Activated T-helper 1 cell treated with anti-CD3 and anti-CD28 coated beads, Interleukin-12 subunit alpha, Interleukin-12 subunit beta, Interleukin-2, Interleukin-4 antibody, amounts not matched to agents 30 ng/mL and 10 ng/mL and 1 ng/mL, durations not matched to agents 14 hours and 24 hours and 36 hours (primary cell): ENCODE measurements around the gene STING1. TPM values are rescaled to one million over a fixed set of nuclear protein-coding genes. Genes with fewer than 3 reads are reported as not detected.

Experiments
- DNase-seq: peaks from one replicate; pipeline ENCODE4 v3.0.0; 2021; ENCODE audit warnings: low spot score
- H3K27ac Mint-ChIP-seq: one replicate; pipeline ENCODE4 v1.8.0; 2021; ENCODE audit warnings: mild to moderate bottlenecking, mixed read lengths
- H3K27me3 Mint-ChIP-seq: one replicate; pipeline ENCODE4 v1.8.0; 2022; ENCODE audit warnings: mild to moderate bottlenecking, moderate library complexity, mixed read lengths; ENCODE audit not compliant: insufficient read depth
- H3K36me3 Mint-ChIP-seq: one replicate; pipeline ENCODE4 v1.8.0; 2021; ENCODE audit warnings: low read depth, mixed read lengths
- H3K4me1 Mint-ChIP-seq: one replicate; pipeline ENCODE4 v1.8.0; 2021; ENCODE audit warnings: low read depth, mixed read lengths
- H3K4me3 Mint-ChIP-seq: one replicate; pipeline ENCODE4 v1.8.0; 2021; ENCODE audit warnings: mild to moderate bottlenecking, moderate library complexity, mixed read lengths
- H3K9me3 Mint-ChIP-seq: one replicate; pipeline ENCODE4 v1.8.0; 2021; ENCODE audit warnings: mixed read lengths
- intact Hi-C: fragments of 100-400 bp; cut with micrococcal nuclease; formaldehyde crosslinking; loops from one replicate; pipeline ENCODE4 v1.15.1; 2024
- total RNA-seq: library from RNA; stranded (reverse); gene quantifications from 2 replicates; pipeline ENCODE4 v1.2.3, GENCODE V29; 2022

The STING1 gene
- total RNA-seq, 1 donor from 2014 or later: 213 TPM

DNA sequence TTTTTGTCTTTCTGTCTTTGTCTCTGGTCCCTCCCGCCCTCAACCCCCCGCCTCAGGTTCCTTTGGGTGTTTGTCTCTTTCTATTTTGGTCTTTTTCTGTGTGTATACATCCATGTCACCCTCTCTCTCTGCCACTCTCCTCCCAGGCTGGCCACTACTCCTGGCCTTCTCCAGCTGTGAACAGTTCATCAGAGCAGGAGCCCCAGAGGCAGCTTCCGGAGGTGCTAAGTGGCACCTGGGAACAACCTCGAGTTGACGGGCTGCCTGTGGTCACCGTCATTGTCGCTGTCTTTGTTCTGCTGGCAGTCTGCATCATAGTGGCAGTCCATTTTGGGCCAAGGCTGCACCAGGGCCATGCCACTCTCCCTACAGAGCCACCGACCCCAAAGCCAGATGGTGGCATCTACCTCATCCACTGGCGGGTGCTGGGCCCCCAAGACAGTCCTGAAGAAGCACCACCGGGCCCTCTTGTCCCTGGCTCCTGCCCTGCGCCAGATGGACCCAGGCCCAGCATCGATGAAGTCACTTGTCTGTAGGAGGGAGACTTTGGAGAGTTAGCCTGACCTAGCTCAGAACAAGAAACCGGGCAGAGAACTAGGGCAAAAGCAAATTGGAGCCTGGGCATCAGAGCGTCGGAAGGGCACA, 10.1 kb downstream of the STING1 start:
- no peak for DNase-seq
- no peaks in the 10 kb centered on the region for H3K27me3 Mint-ChIP-seq
- H3K36me3 Mint-ChIP-seq: peaks cover 22% of the 10 kb centered on the region
- intact Hi-C loops: no loop called here
- peaks cover 91% of the 10 kb centered on the region for H3K4me1 Mint-ChIP-seq
- no peaks in the 10 kb centered on the region for H3K9me3 Mint-ChIP-seq
- H3K4me3 Mint-ChIP-seq: peak overlapping the region; percentile 45
- H3K27ac Mint-ChIP-seq: peak overlapping the region; percentile 90

DNA sequence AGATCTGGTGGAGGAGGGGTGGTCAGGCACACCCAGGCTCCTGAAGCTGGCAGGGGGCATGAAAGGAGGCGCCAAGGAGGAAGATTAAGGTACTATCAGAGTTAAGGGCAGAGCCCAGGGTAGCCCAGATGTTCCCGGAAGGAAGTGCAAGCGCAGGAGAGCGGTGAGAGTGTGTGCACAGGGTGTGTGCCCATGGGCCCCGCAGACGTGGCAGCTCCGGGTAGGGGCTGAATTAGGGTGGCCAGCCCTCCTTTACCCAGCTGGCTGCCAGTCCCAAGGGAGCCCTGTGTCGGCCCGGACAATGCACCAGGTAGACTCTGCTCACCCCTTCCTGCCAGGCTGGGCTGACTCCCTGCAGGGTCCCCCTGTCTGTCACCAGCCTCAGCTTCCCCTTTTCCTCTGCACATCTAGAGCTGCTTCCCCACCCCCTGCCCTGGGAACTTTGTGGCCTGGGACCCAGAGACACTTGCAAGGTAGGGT, 11.7 kb downstream of the STING1 start, which contains the start of gene SMIM33:
Gene SMIM33, plus strand, starts transcription at position 184 of the 480 bp plus-strand sequence. Its CDS starts 118 bp downstream, at position 302.
- H3K36me3 Mint-ChIP-seq: peaks cover 13% of the 10 kb centered on the region
- H3K27ac Mint-ChIP-seq: peak within 1 kb of the TSS; percentile 95

DNA sequence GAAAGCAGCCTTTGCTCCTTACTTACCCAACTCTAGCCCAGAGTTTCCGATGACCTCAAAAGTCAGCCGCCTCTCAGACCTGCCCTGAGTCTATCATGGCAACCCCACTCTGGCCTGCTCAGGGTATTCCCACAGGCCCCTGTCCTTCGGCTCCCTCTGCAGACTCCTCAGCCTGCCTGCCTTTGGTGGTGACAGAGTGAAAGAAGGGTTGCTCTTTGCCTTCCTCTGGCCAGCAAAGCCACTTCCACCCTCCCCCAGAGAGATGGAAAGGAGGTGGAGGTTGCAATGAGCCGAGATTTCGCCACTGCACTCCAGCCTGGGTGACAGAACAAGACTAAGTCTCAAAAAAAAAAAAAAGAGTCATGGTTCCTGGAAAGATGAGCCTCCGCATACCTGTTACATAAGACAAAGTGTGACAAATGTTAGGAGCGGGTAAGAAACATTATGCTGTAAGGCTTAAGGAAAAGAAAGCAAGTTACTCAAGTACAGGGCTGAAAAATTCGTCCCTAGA, 14.1 kb downstream of the STING1 start:
- no peaks in the 10 kb centered on the region for H3K9me3 Mint-ChIP-seq
- peak overlapping the region; percentile 37 for H3K4me3 Mint-ChIP-seq
- H3K27ac Mint-ChIP-seq: peak overlapping the region; percentile 76
- H3K27me3 Mint-ChIP-seq: no peaks in the 10 kb centered on the region
- DNase-seq: no peak
- H3K4me1 Mint-ChIP-seq: peaks cover 55% of the 10 kb centered on the region
- intact Hi-C loops: loop anchor here (1.0 to 2.0 kb wide), 2 partner anchors 9 to 14 kb away; partner anchors contain the start of gene STING1
- H3K36me3 Mint-ChIP-seq: no peaks in the 10 kb centered on the region

More for the DNA sequence above, 11.7 kb downstream of the STING1 start, which contains the start of gene SMIM33:
- Mint-ChIP-seq H3K9me3 (no peaks in the 10 kb centered on the region), H3K27me3 (no peaks in the 10 kb centered on the region), H3K4me1 (peaks cover 79% of the 10 kb centered on the region), H3K4me3 (peak within 1 kb of the TSS; percentile 76)
- intact Hi-C loops: no loop called here
- no peak for DNase-seq

DNA sequence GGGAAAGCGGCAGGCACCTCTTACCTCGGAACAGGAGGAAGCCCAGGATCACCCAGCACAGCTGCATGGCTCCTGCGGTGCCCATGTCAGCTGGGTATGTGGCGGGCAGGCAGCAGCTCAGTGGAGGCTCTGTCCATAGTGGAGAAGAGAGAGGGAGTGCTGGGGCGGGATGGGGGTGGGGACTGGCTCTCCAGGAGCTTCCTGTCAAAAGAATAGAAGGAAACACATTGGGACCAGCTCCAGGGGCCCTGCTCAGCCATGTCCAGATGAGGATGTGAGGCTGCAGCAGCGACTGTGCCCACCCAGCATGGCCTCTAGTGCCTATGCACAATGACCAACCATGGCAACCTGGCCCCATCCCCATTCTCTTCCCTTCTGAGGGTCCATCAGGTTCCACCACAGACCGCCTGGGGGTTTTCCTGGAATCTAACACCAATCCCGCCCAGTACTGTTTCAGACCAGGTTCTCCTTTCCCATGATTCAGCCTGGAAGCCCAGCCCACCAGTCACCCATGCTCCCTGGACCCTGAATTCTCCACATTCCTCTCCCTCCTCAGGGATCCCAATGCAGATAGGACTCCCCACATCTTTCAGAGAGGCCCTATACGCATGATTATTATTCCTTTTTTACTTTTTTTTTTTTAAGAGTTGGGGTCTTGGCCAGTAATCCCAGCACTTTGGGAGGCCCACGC, 19.8 kb downstream of the STING1 start, which contains the start of gene ECSCR:
Gene ECSCR, minus strand, starts transcription at position 158 of the 691 bp plus-strand sequence. Its CDS starts 73 bp downstream, at position 85.
- no peaks in the 10 kb centered on the region for H3K27me3 Mint-ChIP-seq
- H3K27ac Mint-ChIP-seq: no peak within 1 kb of the TSS
- intact Hi-C loops: no loop called here
- DNase-seq: no peak
- no peaks in the 10 kb centered on the region for H3K9me3 Mint-ChIP-seq
- H3K4me1 Mint-ChIP-seq: peaks cover 38% of the 10 kb centered on the region
- H3K36me3 Mint-ChIP-seq: no peaks in the 10 kb centered on the region
- H3K4me3 Mint-ChIP-seq: peak within 1 kb of the TSS; percentile 19

DNA sequence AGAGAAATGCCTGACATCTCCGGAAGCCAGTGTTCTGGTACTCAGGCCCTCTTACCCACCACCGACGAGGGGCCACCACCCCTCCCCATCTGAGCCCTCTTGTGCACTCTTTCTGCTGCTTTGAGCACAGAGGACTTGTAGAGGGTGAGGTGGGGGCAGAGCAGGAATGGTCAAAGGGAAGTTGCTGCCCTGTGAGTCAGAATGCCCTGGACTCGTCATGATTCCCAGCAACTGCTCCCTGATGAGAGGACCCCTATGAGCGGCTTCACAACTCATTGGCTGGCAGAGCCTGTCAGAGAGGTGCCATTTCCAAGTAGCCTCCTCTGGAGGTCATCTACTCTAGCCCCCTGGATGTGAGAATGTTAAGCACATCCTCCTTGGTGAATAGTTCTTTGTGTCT, 20.9 kb downstream of the STING1 start:
- Mint-ChIP-seq H3K9me3 (no peaks in the 10 kb centered on the region), H3K4me3 (peak overlapping the region; percentile 19), H3K4me1 (peaks cover 48% of the 10 kb centered on the region), H3K36me3 (no peaks in the 10 kb centered on the region), H3K27me3 (no peaks in the 10 kb centered on the region), H3K27ac (no peak overlapping the region)
- intact Hi-C loops: no loop called here
- DNase-seq: no peak

DNA sequence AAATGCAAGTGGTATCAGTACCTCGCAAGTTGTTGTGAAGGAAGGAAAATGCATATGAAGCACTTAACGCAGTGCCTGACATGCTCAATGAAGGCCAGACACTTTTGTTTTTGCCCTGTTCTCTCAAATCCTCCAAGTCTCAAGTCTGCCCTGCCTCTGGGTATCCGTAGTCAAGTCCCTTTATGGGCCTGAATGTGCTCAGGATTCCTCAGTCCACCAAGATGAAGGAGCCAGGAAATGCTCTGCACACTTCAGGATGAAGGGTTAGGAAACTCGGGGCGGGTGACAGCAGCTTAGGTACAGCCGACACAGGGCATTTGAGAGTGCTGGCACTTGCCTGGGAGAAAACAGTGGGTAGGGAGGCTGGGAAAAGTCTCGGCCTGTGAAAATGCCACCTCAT, 21.4 kb downstream of the STING1 start:
- H3K27ac Mint-ChIP-seq: peak overlapping the region; percentile 74

DNA sequence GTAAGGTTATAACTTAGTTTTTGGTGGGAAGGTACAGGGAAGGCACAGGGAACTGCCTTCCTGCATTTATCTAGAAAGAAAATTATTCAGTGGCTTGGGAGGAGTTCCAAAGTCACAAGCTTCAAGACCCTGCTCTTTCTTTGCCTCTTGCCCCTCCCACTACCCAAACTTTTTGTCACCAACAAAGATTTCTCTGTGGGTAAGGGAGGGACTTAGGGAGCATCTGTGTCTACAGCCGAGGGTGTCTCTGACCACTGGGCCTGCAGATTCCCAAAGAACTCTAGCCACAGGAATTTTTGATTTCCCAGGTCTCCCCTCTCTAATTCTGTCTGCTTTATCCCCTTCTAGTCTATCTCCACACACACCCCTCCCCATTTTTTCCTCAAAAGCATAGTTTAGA, 22.1 kb downstream of the STING1 start:
- intact Hi-C loops: no loop called here
- peaks cover 56% of the 10 kb centered on the region for H3K4me1 Mint-ChIP-seq

More for the DNA sequence above, 21.4 kb downstream of the STING1 start:
- Mint-ChIP-seq H3K27me3 (no peaks in the 10 kb centered on the region), H3K4me3 (no peak overlapping the region), H3K4me1 (peaks cover 53% of the 10 kb centered on the region), H3K9me3 (no peaks in the 10 kb centered on the region), H3K36me3 (no peaks in the 10 kb centered on the region)
- intact Hi-C loops: no loop called here
- no peak for DNase-seq

DNA sequence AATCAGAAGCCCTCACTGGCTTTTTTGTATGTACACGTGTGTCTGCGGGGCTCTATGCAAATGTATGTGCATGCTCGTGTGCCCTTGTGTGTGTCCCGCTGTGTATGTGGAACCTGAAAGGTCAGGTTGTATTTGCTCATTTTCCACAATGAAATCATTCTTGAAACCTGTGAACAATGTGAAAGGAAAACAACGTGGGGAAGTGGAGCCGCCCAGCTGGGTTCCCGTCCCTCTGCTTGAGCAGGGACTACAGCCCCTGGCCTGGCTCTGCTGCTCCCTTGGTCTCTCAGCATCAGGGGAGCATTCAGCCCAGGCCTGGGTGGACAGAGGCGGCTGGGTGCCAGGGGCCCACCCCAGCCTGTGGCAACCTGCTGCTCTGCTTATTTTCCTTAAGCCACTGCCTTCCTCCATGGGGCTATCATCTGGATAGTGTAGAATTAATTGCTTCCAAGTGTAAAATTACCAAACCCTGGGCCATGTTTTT, 23.1 kb downstream of the STING1 start:
- peaks cover 65% of the 10 kb centered on the region for H3K4me1 Mint-ChIP-seq
- peak overlapping the region; percentile 81 for H3K4me3 Mint-ChIP-seq
- peak overlapping the region; percentile 99 for H3K27ac Mint-ChIP-seq
- DNase-seq: no peak
- no peaks in the 10 kb centered on the region for H3K36me3 Mint-ChIP-seq
- H3K9me3 Mint-ChIP-seq: no peaks in the 10 kb centered on the region
- no peaks in the 10 kb centered on the region for H3K27me3 Mint-ChIP-seq
- intact Hi-C loops: loop anchor here (1.0 kb wide), 6 partner anchors 9 to 52 kb away; partner anchors contain the start of genes DNAJC18 and STING1

More for the DNA sequence above, 22.1 kb downstream of the STING1 start:
- DNase-seq: no peak
- H3K27me3 Mint-ChIP-seq: no peaks in the 10 kb centered on the region
- peak overlapping the region; percentile 81 for H3K4me3 Mint-ChIP-seq
- no peaks in the 10 kb centered on the region for H3K36me3 Mint-ChIP-seq
- no peaks in the 10 kb centered on the region for H3K9me3 Mint-ChIP-seq
- H3K27ac Mint-ChIP-seq: peak overlapping the region; percentile 99

DNA sequence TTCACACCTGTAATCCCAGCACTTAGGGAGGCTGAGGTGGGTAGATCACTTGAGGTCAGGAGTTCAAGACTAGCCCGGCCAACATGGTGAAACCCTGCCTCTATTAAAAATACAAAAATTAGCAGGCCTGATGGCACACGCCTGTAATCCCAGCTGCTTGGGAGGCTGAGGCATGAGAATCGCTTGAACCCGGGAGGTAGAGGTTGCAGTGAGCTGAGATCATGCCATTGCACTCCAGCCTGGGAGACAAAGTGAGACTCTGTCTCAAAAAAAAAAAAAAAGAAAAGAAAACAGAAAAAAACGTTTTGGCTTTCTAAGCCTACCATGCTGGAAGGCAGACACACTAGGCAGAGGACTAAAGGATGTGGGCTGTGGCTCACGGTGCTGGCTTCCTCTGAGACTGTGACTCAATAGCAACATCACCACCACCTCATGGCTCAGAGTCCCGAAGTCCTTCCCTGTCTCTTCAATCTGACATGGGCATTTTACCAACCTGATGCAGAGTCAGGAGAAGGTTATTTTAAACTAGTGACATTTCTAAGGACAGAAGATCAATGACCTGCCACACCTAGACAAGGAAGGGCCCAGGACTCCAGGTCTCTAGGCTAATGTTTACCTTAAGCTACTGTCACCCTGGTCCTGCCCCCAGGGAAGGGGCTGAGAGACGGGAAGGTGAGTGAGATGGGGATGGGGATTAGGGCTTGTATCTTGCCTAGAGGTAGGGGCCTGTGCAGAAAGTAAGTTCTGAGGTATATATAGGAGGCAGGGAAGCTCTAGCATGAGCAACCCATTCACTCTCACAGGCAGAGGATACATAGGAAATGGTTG, 23.8 kb downstream of the STING1 start:
- Mint-ChIP-seq H3K9me3 (peaks cover 6% of the 10 kb centered on the region), H3K4me1 (peaks cover 72% of the 10 kb centered on the region), H3K27me3 (no peaks in the 10 kb centered on the region), H3K27ac (peak overlapping the region; percentile 99), H3K4me3 (peak overlapping the region; percentile 81), H3K36me3 (no peaks in the 10 kb centered on the region)
- DNase-seq: peak; percentile 80
- intact Hi-C loops: loop anchor here (1.0 kb wide), 7 partner anchors 10 to 179 kb away; partner anchors contain the start of genes DNAJC18 and STING1

DNA sequence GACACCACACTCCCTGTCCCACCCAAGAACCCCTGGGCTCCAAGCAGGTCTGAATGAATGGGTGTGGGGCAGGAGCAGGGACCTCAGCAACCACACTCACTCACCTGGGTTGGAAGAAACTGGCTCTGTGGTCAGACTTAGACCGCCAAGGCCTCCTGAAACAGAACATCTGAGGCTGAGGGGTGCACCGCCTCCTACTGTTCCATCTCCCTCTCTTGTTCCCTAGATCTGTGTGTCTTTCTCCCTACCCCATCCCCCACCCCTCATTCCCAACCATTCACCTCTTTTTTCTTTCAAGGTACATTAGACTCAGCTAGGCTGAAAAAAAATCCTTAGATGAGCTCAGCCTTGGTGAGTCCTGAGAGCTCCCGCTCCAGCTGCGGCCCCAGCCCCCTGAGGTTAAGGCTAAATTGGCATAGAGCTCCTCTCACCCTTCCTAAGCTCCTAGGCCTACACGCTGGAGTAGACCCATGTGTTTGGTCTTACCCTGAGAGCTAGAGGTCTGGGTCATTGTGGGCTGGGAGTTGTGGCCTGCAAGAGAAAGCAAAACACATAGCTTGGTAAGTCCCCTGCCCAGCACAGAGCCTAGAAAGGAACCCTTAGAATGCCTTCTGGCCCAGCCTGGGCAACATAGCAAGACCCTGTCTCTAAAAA, 24.8 kb downstream of the STING1 start:
- Mint-ChIP-seq H3K27ac (peak overlapping the region; percentile 99), H3K27me3 (no peaks in the 10 kb centered on the region), H3K36me3 (no peaks in the 10 kb centered on the region), H3K9me3 (peaks cover 6% of the 10 kb centered on the region), H3K4me3 (no peak overlapping the region), H3K4me1 (peaks cover 76% of the 10 kb centered on the region)
- intact Hi-C loops: loop anchor here (1.0 kb wide), 1 partner anchor 180 kb away; no protein-coding TSS in a partner anchor
- DNase-seq: no peak

DNA sequence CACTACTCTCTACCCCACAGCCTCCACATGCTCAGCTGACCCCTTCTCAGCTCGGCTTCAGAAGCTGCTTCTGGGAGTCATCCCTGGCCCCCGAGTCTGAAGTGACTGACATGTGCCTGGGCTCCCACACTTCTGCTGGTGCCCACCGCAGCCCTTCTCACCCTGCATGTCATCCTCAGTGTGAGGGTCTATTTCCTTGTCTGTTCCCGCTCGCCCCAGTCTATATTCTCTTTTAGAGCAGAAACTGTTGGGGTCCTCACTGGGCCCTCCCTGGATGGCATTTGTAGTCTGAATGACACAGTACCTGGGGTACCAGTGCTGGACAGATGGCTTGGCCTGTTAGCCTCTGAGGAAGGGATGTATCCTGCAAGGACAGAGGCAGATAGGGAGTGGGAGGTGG, 25.3 kb downstream of the STING1 start:
- no peak overlapping the region for H3K4me3 Mint-ChIP-seq
- no peaks in the 10 kb centered on the region for H3K36me3 Mint-ChIP-seq
- no peaks in the 10 kb centered on the region for H3K27me3 Mint-ChIP-seq
- H3K4me1 Mint-ChIP-seq: peaks cover 76% of the 10 kb centered on the region
- intact Hi-C loops: no loop called here
- H3K9me3 Mint-ChIP-seq: peaks cover 6% of the 10 kb centered on the region
- DNase-seq: no peak
- peak overlapping the region; percentile 99 for H3K27ac Mint-ChIP-seq

DNA sequence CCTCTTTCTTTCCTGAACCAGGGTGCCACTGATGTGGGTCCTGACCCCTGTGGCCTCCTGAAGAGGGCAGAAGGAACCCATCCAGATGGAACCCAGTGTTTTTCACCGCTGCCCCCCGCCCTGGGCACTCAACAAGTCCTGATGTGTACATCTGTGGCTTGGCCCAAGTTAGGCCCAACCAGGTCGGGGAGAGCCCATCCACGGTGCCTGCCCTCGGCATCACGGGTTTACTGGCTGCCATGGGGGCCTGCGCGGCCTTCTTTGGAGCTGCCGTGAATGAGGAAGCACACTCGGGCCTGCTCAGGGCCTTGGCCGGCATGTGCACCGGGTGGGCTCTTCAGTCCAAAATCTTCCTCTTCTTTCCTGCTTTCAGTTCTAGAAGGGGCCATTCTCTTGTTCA, 25.8 kb downstream of the STING1 start:
- DNase-seq: no peak
- intact Hi-C loops: no loop called here
- Mint-ChIP-seq H3K27me3 (no peaks in the 10 kb centered on the region), H3K4me3 (no peak overlapping the region), H3K27ac (peak overlapping the region; percentile 99), H3K9me3 (peaks cover 6% of the 10 kb centered on the region), H3K4me1 (peaks cover 74% of the 10 kb centered on the region), H3K36me3 (no peaks in the 10 kb centered on the region)
